Measurements from ENCODE around the gene AREG.

The AREG gene

GRCh38 chr4:74420863-74421262 is 24.1 kb upstream of the AREG start:
- no peaks in the 10 kb centered on the region for H3K9me3 Mint-ChIP-seq
- no peak for ATAC-seq
- no peaks in the 10 kb centered on the region for H3K27me3 Mint-ChIP-seq
- H3K4me1 Mint-ChIP-seq, result no peaks in the 10 kb centered on the region
- no peak overlapping the region for H3K27ac Mint-ChIP-seq
- DNase-seq, result no peak
- H3K4me3 Mint-ChIP-seq, result no peak overlapping the region

- no peaks in the 10 kb centered on the region for H3K27me3 Mint-ChIP-seq
- no peak overlapping the region for H3K4me3 Mint-ChIP-seq
- ATAC-seq, result no peak
- no peaks in the 10 kb centered on the region for H3K9me3 Mint-ChIP-seq
- no peak overlapping the region for H3K27ac Mint-ChIP-seq
- no peak for DNase-seq
- H3K4me1 Mint-ChIP-seq, result no peaks in the 10 kb centered on the region
These were observed 21.8 kb upstream of the AREG start for GRCh38 chr4:74423104-74423503.

DNA sequence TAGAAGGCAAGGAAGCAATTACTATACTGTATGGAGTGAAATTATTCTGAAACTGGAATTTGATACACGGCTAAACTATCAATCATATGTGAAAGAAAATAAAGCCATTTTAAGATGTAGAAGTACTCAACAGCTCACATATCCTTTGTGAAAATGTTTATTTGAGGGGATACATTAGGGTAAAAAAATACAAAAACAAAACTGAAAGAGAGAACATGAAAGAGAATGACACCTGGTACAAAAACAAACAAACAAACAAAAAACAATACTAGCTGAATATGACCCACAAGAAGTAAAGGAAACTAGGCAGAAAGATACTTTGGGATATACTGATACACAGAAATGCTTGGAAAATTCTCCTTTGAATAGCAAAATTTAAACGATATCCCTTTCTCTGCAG is 20.8 kb upstream of the AREG start:
- H3K4me1 Mint-ChIP-seq, result no peaks in the 10 kb centered on the region
- no peak overlapping the region for H3K4me3 Mint-ChIP-seq
- no peak for ATAC-seq
- DNase-seq, result no peak
- H3K27me3 Mint-ChIP-seq, result peaks cover 6% of the 10 kb centered on the region
- H3K9me3 Mint-ChIP-seq, result no peaks in the 10 kb centered on the region
- no peak overlapping the region for H3K27ac Mint-ChIP-seq

DNA sequence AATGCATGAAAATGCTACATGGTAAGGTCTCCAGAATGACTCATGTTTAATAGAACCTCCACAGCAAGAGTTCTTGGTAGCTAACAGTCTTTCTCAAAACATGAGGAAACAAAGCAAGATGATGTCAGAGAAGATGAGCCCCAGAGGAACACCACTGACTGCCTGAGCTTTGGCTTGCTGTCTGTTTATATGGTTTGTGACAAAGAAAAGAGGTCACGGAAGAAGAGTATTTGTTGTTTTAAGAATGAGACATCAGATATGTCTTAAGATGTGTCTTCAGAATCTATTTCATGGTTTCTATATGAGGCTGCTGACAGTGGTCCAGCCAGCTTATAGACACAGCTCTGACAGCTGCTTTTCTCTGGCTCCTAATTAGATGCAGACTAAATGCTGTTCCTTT is 18.8 kb upstream of the AREG start:
- ATAC-seq, result peak; percentile 62
- H3K4me3 Mint-ChIP-seq, result no peak overlapping the region
- DNase-seq, result no peak

GRCh38 chr4:74428276-74428675 is 16.7 kb upstream of the AREG start:
- Mint-ChIP-seq H3K9me3 (no peaks in the 10 kb centered on the region), H3K4me1 (no peaks in the 10 kb centered on the region), H3K4me3 (no peak overlapping the region), H3K27me3 (peaks cover 6% of the 10 kb centered on the region), H3K27ac (no peak overlapping the region)
- no peak for DNase-seq
- no peak for ATAC-seq

More for the DNA sequence above, 18.8 kb upstream of the AREG start:
- Mint-ChIP-seq H3K9me3 (no peaks in the 10 kb centered on the region), H3K27ac (no peak overlapping the region), H3K4me1 (no peaks in the 10 kb centered on the region), H3K27me3 (peaks cover 6% of the 10 kb centered on the region)

DNA sequence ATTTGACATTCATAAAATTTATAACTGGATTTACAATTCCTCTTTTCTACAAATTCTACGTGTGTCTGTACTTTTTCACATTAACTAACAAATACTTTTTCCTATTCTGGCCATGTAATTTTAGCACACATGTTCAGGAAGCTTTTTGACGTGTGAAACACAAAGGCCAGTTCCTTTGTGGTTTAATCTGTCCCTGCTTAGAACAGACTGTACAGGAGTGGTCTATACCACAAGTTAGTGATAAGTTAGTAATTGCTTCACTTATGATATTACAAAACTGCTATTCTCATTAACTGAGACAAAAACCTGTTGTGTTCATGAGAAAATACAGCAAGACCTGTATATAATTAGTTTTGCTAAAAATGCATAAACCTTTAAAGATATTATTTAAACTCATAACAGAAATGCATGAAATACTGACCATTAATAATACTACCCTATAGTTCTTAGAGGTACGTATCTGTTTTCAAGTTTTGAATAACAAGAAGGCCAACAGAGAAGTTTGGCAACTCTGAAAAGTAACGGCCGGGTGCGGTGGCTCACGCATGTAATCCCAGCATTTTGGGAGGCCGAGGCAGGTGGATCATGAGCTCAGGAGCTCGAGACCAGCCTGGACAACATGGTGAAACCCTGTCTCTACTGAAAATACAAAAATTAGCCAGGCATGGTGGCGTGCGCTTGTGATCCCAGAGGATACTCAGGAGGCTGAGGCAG is 13.7 kb upstream of the AREG start:
- Mint-ChIP-seq H3K27ac (no peak overlapping the region), H3K4me3 (no peak overlapping the region), H3K27me3 (peaks cover 6% of the 10 kb centered on the region)

GRCh38 chr4:74433043-74433442 is 11.9 kb upstream of the AREG start:
- no peak overlapping the region for H3K4me3 Mint-ChIP-seq
- ATAC-seq (no peak), DNase-seq (no peak)
- H3K27ac Mint-ChIP-seq, result no peak overlapping the region
- peaks cover 6% of the 10 kb centered on the region for H3K27me3 Mint-ChIP-seq
- no peaks in the 10 kb centered on the region for H3K4me1 Mint-ChIP-seq
- no peaks in the 10 kb centered on the region for H3K9me3 Mint-ChIP-seq

More for the DNA sequence above, 13.7 kb upstream of the AREG start:
- DNase-seq (no peak), ATAC-seq (no peak)
- Mint-ChIP-seq H3K9me3 (no peaks in the 10 kb centered on the region), H3K4me1 (no peaks in the 10 kb centered on the region)

DNA sequence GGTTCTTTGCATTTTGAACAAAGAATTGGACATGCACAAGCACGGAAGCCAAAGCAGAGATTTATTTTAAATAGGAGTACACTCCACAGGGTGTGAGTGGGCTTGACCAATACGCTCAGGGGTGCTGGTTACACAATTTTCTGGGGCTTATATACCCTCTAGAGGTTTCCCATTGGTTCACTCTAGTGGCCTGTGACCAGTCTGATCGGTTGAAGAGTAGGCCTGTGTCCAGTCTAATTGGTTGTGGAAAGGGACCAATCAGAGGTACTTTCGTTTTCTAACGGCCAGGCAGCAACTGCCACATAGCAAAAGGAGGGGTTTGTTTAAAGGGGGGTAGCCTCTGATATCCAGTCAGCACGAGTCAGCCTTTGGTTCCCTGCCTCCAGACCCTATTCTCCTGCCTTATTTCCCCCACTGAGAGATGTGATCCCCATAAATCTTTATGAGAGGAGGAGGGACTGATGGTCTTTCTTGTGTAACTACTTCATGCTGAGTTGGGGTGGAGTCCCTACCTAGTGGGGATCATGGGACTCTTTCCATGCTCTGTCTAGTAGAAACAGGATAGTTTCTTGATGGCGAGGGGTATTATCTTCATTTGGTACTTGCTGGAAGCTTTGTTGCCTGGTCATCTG is 11.3 kb upstream of the AREG start:
- Mint-ChIP-seq H3K9me3 (no peaks in the 10 kb centered on the region), H3K27me3 (peaks cover 2% of the 10 kb centered on the region), H3K27ac (no peak overlapping the region)

DNA sequence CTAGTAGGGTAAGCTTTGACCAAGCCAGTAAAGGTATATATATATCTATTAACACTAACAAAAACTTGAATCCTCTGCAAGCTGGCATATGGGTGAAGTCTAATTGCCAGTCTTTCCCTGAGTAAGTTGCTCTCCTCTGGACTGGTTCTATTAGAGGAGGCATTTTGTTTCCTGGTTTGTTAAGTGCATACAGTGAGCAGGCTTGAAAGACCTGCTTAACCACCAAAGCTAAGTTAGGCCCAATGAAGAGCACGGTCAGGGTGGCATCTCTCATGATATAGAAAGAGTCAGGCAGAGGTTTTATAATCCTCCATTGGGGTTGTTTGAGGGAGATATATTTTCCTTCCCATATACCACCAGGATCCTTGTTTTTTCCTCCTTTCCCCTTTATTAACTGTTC is 9.6 kb upstream of the AREG start:
- DNase-seq (no peak), ATAC-seq (no peak)
- Mint-ChIP-seq H3K27me3 (no peaks in the 10 kb centered on the region), H3K4me1 (no peaks in the 10 kb centered on the region), H3K4me3 (no peak overlapping the region), H3K27ac (peak overlapping the region in 1 of 2 donors; percentile 26), H3K9me3 (no peaks in the 10 kb centered on the region)

More for the DNA sequence above, 11.3 kb upstream of the AREG start:
- no peak for DNase-seq
- no peak for ATAC-seq
- H3K4me1 Mint-ChIP-seq, result no peaks in the 10 kb centered on the region
- no peak overlapping the region for H3K4me3 Mint-ChIP-seq

DNA sequence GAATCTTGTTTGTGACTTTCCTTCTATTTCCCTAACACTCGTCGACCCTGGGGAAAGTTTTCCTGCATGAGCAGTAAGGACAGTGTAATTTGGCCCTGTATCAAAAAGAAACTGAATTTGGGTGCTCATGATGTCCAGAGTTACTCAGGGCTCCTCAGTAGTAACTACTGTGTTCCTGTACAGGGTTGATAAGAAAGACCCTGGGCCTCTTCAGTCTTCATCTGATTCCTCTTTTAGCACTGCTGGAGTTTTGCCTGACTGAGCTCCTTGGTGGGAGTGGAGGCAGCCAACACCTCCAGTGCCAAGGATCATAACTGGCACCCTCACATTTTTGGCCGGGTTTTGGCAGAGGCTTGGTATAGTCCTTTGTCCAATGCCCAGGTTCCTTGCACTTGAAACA is 7.1 kb upstream of the AREG start:
- Mint-ChIP-seq H3K27ac (no peak overlapping the region), H3K27me3 (no peaks in the 10 kb centered on the region), H3K4me1 (no peaks in the 10 kb centered on the region), H3K9me3 (no peaks in the 10 kb centered on the region), H3K4me3 (no peak overlapping the region)
- no peak for DNase-seq
- ATAC-seq, result no peak

DNA sequence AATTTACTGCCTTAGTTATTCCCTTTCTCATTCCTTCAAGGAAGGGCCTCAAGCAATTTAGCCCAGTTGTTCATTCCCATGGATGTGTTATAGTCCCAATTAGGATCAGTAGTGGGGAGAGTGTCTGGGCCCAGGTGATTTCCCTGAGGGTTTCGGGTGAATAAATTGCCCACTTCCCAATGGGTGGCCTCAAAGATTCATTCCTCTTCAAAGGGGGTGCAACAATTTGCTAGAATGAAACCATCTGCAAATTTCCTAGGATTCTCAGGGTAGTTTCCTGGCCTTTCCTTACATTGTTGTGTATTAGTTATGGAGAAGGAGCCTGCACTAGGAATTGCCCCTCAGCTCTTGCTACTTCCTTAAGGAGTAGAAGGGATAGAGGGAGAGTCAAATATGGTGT is 6.3 kb upstream of the AREG start:
- Mint-ChIP-seq H3K4me1 (no peaks in the 10 kb centered on the region), H3K27me3 (no peaks in the 10 kb centered on the region), H3K4me3 (no peak overlapping the region), H3K9me3 (no peaks in the 10 kb centered on the region), H3K27ac (no peak overlapping the region)
- no peak for DNase-seq
- ATAC-seq, result no peak

DNA sequence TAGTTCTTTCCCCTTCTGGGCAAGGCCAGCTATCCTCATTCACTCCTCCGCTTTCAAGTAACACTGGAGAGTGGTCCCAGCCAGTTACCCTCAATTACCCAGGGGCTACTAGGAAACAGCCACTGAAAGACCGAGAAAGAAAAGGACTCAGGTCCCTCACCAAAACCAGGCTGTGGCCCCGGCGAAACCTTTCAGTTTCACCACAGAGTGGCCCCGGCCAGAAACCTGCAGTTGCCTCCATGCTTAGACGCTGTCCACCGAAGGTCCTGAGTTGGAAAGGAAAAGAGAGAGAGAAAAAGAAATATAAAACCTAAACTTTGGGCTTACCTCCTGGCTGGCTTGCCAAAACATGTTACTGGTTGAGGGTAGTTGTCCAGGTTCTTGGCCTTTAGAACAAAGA is 5.0 kb upstream of the AREG start:
- Mint-ChIP-seq H3K9me3 (no peaks in the 10 kb centered on the region), H3K27me3 (no peaks in the 10 kb centered on the region), H3K4me3 (no peak overlapping the region), H3K4me1 (no peaks in the 10 kb centered on the region), H3K27ac (no peak overlapping the region)
- ATAC-seq (no peak), DNase-seq (no peak)

GRCh38 chr4:74440356-74440755 is 4.6 kb upstream of the AREG start:
- DNase-seq (no peak), ATAC-seq (no peak)
- Mint-ChIP-seq H3K4me3 (no peak overlapping the region), H3K4me1 (no peaks in the 10 kb centered on the region), H3K27me3 (no peaks in the 10 kb centered on the region), H3K9me3 (no peaks in the 10 kb centered on the region), H3K27ac (no peak overlapping the region)

DNA sequence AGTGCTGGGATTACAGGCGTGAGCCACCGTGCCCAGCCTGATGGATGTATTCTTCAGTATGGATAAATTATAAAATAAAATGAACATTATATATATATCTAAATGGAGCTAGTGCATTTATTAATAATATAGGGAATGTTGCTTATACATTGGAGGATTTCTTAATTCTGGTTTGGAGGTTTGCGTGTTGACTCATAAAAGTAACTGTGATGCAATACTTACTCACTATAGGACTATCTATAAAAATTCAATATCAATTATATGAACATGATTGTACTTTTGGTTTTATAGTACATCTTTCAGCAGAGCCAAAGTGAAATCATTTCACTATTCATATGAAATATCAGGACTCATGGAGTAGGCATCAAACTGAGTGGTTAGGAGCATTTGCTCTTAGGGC is 3.2 kb upstream of the AREG start:
- no peaks in the 10 kb centered on the region for H3K27me3 Mint-ChIP-seq
- no peak overlapping the region for H3K4me3 Mint-ChIP-seq
- DNase-seq, result no peak
- no peak overlapping the region for H3K27ac Mint-ChIP-seq
- no peaks in the 10 kb centered on the region for H3K9me3 Mint-ChIP-seq
- no peaks in the 10 kb centered on the region for H3K4me1 Mint-ChIP-seq
- ATAC-seq, result no peak

DNA sequence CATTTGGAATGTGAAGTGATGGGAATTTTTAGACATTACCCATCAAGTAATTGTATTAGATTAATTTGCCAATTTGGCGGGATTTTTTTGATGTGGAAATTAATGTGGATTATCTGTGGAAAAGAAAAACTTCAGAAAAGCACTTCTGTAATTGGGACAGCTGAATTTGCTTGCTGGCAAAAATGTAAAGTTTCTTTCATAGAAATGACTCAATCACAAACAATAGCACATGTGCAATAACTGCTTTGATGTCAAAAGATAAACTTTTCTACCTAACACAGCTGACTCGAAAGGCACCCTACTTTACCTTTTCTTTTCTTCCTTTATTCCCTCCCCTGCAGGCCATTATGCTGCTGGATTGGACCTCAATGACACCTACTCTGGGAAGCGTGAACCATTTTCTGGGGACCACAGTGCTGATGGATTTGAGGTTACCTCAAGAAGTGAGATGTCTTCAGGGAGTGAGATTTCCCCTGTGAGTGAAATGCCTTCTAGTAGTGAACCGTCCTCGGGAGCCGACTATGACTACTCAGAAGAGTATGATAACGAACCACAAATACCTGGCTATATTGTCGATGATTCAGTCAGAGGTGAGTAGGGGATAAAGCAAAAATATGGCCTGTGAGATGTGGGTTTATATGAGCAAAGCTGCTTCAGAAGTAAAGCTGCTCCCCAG is 1.4 kb downstream of the AREG start:
- ATAC-seq, result no peak
- H3K4me3 Mint-ChIP-seq, result no peak overlapping the region
- no peaks in the 10 kb centered on the region for H3K9me3 Mint-ChIP-seq
- DNase-seq, result no peak
- no peak overlapping the region for H3K27ac Mint-ChIP-seq
- H3K27me3 Mint-ChIP-seq, result no peaks in the 10 kb centered on the region
- no peaks in the 10 kb centered on the region for H3K4me1 Mint-ChIP-seq

DNA sequence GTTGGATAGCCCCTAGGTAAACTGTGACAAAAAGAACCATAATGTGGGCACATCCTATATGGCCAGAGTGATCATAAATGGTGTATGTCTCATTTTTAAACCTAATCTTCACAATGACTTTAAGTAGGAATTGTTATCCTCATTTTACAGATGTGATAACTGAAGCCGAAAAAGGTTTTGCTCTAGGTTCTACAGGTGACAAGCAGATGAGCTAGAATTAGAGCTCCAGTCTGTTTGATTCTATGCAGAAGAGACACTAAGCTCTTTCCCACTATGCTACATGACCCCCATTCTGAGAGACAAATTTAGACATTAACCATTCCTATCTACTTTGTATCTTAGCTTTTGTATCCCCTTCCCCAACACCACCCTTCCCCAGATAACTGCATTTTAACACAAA is 2.0 kb downstream of the AREG start:
- Mint-ChIP-seq H3K4me3 (no peak overlapping the region), H3K4me1 (no peaks in the 10 kb centered on the region), H3K9me3 (no peaks in the 10 kb centered on the region), H3K27ac (no peak overlapping the region), H3K27me3 (no peaks in the 10 kb centered on the region)
- ATAC-seq, result no peak
- no peak for DNase-seq
